Activated CD4-positive, alpha-beta T cell treated with anti-CD3 and anti-CD28 coated beads, Interleukin-2, amount 50 U/mL, for 16 hours (primary cell): ENCODE results near the gene USB1.
A peak's percentile ranks its signal among the peaks of the same experiment; 100 is the strongest.

Experiments used
- DNase-seq: peaks from one replicate; pipeline ENCODE4 v3.0.0-alpha.2; 2020

The USB1 gene

GRCh38 chr16:58049232-58050185, 48.3 kb downstream of the USB1 start:
- DNase-seq, result no peak

GRCh38 chr16:58051296-58051695, 50.1 kb downstream of the USB1 start:
- no peak for DNase-seq

DNA sequence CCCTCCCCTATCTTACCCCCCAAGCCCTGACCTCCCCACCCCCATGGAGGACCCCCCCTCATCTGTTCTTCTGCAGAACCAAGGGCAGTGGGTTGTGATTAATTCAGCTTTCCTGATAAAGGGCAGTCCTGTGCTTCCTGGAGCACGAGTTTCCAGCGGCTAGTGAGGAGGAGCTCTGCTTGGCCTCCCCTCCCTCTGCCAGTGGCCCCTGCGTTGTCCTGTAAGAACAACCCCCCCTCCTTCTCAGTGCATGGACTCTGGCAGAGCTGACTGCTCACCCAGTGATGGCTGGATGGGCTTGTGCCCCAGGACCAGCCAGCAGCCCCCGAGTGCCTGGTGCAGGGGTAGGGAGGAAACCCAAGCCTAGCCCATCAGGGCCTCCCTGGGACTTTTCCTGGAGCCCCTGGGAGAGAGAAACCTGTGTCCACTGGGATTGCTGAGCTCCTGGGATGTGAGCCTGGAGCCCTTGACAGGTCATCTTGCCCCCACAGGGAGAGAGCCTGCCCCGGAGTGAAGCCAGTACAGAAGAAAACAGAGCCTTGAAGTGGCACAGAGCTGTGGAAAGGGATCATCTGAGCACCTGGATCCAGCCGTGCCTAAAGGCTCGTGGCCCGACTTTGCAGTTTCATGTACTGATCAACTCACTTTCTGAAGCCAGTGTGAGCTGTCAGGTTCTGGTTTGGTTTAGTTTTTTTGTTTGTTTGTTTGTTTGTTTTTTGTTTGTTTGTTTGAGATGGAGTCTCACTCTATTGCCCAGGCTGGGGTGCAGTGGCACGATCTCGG, 50.8 kb downstream of the USB1 start:
- DNase-seq, result no peak

GRCh38 chr16:58053682-58054005, 52.4 kb downstream of the USB1 start:
- no peak for DNase-seq

DNA sequence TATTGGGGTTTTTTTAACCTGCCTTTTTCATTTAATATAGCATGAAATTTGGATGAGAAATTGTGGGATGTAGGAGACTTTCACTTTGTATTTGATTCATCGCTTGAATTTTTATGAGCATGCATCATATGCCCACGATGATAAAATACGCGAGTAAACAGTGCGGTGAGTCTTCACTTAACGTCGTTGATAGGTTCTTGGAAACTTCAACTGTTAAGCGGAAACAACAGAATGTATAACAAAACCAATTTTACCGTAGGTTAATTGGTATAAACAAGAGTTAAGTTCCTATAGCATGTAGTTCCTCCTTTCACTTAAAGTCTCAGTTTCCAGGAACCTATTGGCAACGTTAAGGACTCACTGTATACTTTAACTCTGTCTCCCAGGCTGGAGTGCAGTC, 53.1 kb downstream of the USB1 start:
- DNase-seq, result peak; percentile 47

DNA sequence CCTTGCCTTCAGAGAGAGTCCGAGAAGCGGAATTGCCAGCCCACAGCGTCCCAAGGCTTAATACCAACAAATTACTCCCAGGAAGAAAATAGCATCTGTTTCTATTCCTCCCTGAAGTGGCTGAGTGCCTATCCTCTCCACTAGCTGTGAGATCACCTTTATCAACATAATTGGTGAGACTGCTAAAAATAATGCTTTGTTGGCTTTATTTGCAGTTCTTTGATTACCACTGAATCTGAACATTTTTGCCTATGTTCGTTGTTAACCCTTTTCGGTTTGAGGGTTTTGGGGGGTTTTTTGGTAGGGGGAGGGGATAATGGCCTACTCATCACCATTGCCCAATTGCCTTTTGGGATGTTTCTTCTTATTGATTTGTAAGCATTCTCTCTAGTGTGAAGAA, 55.4 kb downstream of the USB1 start:
- no peak for DNase-seq

DNA sequence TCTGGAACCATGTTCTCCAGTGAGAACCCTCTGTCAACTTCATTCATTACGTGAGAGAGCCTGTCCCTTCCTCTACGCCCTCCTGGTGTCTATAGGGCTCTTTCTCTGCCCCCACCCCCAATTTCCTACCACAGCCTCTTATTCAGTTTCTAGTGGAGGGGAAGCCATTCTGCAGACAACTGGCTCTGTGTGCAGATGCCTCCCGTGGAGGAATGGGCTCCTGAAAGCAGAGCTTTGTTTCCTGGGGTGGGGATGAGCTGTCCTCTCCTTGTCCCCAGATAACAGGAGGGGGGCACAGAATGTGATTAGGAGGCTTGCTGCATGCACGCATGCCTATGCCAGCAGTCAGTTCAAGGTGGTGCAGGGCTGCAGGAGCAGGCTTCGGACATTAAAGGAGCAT, 55.9 kb downstream of the USB1 start:
- DNase-seq, result no peak

DNA sequence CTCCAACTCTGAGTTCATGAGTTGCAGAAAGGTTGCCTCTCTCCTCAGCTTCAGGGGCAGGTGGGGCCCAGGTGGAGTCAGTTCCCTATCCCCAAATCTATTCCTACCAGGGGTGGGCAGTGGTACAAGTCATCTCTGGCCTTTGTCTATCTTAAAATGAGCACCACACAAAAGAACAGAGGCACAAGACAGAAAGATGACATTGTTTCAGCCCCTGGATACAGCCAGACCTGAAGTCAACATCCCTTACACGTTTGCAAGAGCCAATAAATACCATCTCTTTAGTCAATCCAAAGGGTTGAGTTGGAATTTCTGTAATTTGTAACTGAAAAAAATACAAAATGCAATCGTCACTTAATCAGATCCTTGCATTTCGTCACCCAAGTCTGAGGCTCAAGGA, 56.6 kb downstream of the USB1 start:
- DNase-seq, result no peak

GRCh38 chr16:58062821-58063220, 61.6 kb downstream of the USB1 start:
- no peak for DNase-seq

GRCh38 chr16:58063377-58064076, 62.3 kb downstream of the USB1 start:
- DNase-seq, result no peak

DNA sequence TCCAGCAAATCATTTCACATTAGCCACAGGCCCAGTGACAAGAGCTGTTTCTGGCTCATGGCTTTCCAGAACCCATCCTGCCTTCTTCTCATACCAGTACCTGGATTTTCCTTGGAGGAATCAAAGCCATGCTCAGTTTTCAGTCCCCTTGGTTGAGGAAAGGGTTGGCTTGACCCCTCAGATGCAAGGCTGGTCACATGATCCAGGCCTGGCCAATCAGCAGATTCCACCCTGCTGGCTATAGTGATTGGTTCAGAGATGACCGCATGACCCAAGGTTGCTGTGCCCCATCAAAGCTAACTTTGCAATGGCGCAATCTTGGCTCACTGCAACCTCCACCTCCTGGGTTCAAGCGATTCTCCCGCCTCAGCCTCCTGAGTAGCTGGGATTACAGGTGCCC, 69.4 kb downstream of the USB1 start:
- no peak for DNase-seq
